IMR-90 (cell line): ENCODE results near the gene TGFA. TPM values are rescaled to one million over a fixed set of nuclear protein-coding genes. Genes with fewer than 3 reads are reported as not detected.

ENCODE experiments used
- ATAC-seq: fragments of 200-7000 bp; cut with Tn5 transposase; 2 replicates; pipeline ENCODE4 v1.9.1; 2020; ENCODE audit warnings: low read depth, mild to moderate bottlenecking, moderate library complexity
- BruUV-seq: library from RNA; stranded (reverse); fragments of 400-500 nt; replicated peaks from 2 replicates; lab custom pipeline; 2021; lab: Mats Ljungman, UMichigan
- CTCF ChIA-PET: fragments of 300-600 bp; formaldehyde crosslinking; extraction: SDS; loops from one replicate; lab custom pipeline; 2021; ENCODE audit warnings: antibody characterized with exemption; lab: Yijun Ruan, JAX
- POLR2A ChIA-PET: fragments of 300-600 bp; sonication (Branson Sonifier 250); formaldehyde crosslinking; loops from one replicate; lab custom pipeline; 2022; ENCODE audit warnings: antibody characterized with exemption; ENCODE audit not compliant: unreplicated experiment; lab: Charles Lee
- DNase-seq: peaks from one replicate; pipeline ENCODE4 v3.0.0; 2013
- H2AFZ ChIP-seq: replicated peaks from 2 replicates; pipeline ENCODE3; 2013; ENCODE audit warnings: low read length, mild to moderate bottlenecking; ENCODE audit not compliant: poor library complexity
- H2AK5ac ChIP-seq: 2 replicates; pipeline ENCODE4 v1.6.1; 2013; ENCODE audit warnings: low read depth, low read length, inconsistent platforms
- H2AK9ac ChIP-seq: replicated peaks from 2 replicates; pipeline ENCODE3; 2013; ENCODE audit warnings: mild to moderate bottlenecking, low read depth, low read length, moderate library complexity; ENCODE audit not compliant: poor library complexity
- H2BK120ac ChIP-seq: 2 replicates; pipeline ENCODE4 v1.6.1; 2013; ENCODE audit warnings: low read depth, low read length, inconsistent platforms
- H2BK15ac ChIP-seq: 3 replicates; pipeline ENCODE4 v1.6.1; 2013; ENCODE audit warnings: low read depth, low read length, inconsistent platforms
- H2BK20ac ChIP-seq: 2 replicates; pipeline ENCODE4 v1.6.1; 2013; ENCODE audit warnings: low read depth, mild to moderate bottlenecking, inconsistent platforms, low read length, moderate library complexity
- H2BK5ac ChIP-seq: 2 replicates; pipeline ENCODE4 v1.6.1; 2013; ENCODE audit warnings: mild to moderate bottlenecking, low read depth, low read length, inconsistent platforms; ENCODE audit not compliant: poor library complexity, severe bottlenecking
- H3K14ac ChIP-seq: replicated peaks from 2 replicates; pipeline ENCODE4 v1.6.1; 2013; ENCODE audit warnings: low read depth, low read length, inconsistent platforms
- H3K18ac ChIP-seq: 2 replicates; pipeline ENCODE4 v1.6.1; 2013; ENCODE audit warnings: low read depth, low read length, control low read depth
- H3K23ac ChIP-seq: 2 replicates; pipeline ENCODE4 v1.6.1; 2013; ENCODE audit warnings: low read depth, low read length, inconsistent platforms
- H3K27ac ChIP-seq: 2 replicates; pipeline ENCODE4 v1.5.1; 2013; ENCODE audit warnings: mild to moderate bottlenecking, control low read depth, low read length; ENCODE audit not compliant: insufficient read depth
- H3K27me3 ChIP-seq: 2 replicates; pipeline ENCODE4 v1.6.1; 2013; ENCODE audit warnings: low read length; ENCODE audit not compliant: control insufficient read depth, insufficient read depth
- H3K36me3 ChIP-seq: 2 replicates; pipeline ENCODE4 v1.6.1; 2013; ENCODE audit warnings: low read length, mixed read lengths; ENCODE audit not compliant: control insufficient read depth, insufficient read depth
- H3K4ac ChIP-seq: 2 replicates; pipeline ENCODE4 v1.6.1; 2013; ENCODE audit warnings: low read depth, low read length, inconsistent platforms
- H3K4me1 ChIP-seq: 2 replicates; pipeline ENCODE4 v1.6.1; 2013; ENCODE audit warnings: low read length, mixed read lengths; ENCODE audit not compliant: control insufficient read depth, insufficient read depth
- H3K4me2 ChIP-seq: 2 replicates; pipeline ENCODE4 v1.6.1; 2013; ENCODE audit warnings: low read depth, mild to moderate bottlenecking, control low read depth, low read length, moderate library complexity
- H3K4me3 ChIP-seq: 2 replicates; pipeline ENCODE4 v1.5.1; 2013; ENCODE audit warnings: low read depth, mild to moderate bottlenecking, control low read depth, low read length, moderate library complexity; ENCODE audit not compliant: insufficient read depth
- H3K56ac ChIP-seq: 2 replicates; pipeline ENCODE4 v1.6.1; 2013; ENCODE audit warnings: low read length, inconsistent platforms; ENCODE audit not compliant: insufficient read depth; ENCODE audit errors: extremely low read depth
- H3K79me1 ChIP-seq, 2 experiments: 2 replicates each; pipeline ENCODE4 v1.6.1; 2013; ENCODE audit warnings: low read length in 2 of 2, inconsistent platforms in 1 of 2, low read depth in 1 of 2
- H3K9ac ChIP-seq: 2 replicates; pipeline ENCODE4 v1.6.1; 2013; ENCODE audit warnings: low read depth, low read length, control low read depth
- H3K9me1 ChIP-seq: 2 replicates; pipeline ENCODE4 v1.6.1; 2013; ENCODE audit warnings: low read length, inconsistent platforms; ENCODE audit not compliant: insufficient read depth
- H3K9me3 ChIP-seq: 2 replicates; pipeline ENCODE4 v1.6.1; 2013; ENCODE audit warnings: low read length; ENCODE audit not compliant: control insufficient read depth, insufficient read depth
- H4K20me1 ChIP-seq: 2 replicates; pipeline ENCODE4 v1.6.1; 2013; ENCODE audit warnings: low read length, inconsistent platforms; ENCODE audit not compliant: insufficient read depth
- H4K5ac ChIP-seq: 2 replicates; pipeline ENCODE4 v1.6.1; 2013; ENCODE audit warnings: mild to moderate bottlenecking, low read depth, low read length, control low read depth
- H4K8ac ChIP-seq, 2 experiments: 2 replicates each; pipeline ENCODE4 v1.6.1; 2013; ENCODE audit warnings: low read depth in 2 of 2, low read length in 2 of 2, control low read depth in 1 of 2, inconsistent platforms in 1 of 2
- H4K91ac ChIP-seq: 2 replicates; pipeline ENCODE4 v1.6.1; 2013; ENCODE audit warnings: low read depth, low read length, inconsistent platforms; ENCODE audit not compliant: insufficient read depth
- CEBPB ChIP-seq: IDR thresholded peaks from 2 replicates; pipeline ENCODE4 v1.6.1; 2012; ENCODE audit warnings: low read depth, low read length, improper control_type of control experiment
- CHD1 ChIP-seq: IDR thresholded peaks from 2 replicates; pipeline ENCODE4 v1.6.1; 2012; ENCODE audit warnings: low read depth, low read length, improper control_type of control experiment
- ELK1 ChIP-seq: fragments of 150-350 bp; IDR thresholded peaks from 2 replicates; pipeline ENCODE4 v1.6.1; 2016; ENCODE audit warnings: low read depth, mild to moderate bottlenecking, low read length, moderate library complexity, borderline replicate concordance
- FOS ChIP-seq: fragments of 150-350 bp; IDR thresholded peaks from 2 replicates; pipeline ENCODE4 v1.6.1; 2016; ENCODE audit warnings: low read depth, low read length
- MAFK ChIP-seq: IDR thresholded peaks from 2 replicates; pipeline ENCODE4 v1.6.1; 2012; ENCODE audit warnings: low read depth, low read length, improper control_type of control experiment
- MAZ ChIP-seq: IDR thresholded peaks from 2 replicates; pipeline ENCODE4 v1.6.1; 2012; ENCODE audit warnings: low read depth, mild to moderate bottlenecking, low read length, improper control_type of control experiment, moderate library complexity, borderline replicate concordance
- NFE2L2 ChIP-seq: fragments of 150-350 bp; IDR thresholded peaks from 2 replicates; pipeline ENCODE4 v1.6.1; 2016; ENCODE audit warnings: low read depth, mild to moderate bottlenecking, low read length
- POLR2A ChIP-seq: IDR thresholded peaks from 2 replicates; pipeline ENCODE4 v1.6.1; 2012; ENCODE audit warnings: mild to moderate bottlenecking, low read depth, low read length
- RFX5 ChIP-seq: IDR thresholded peaks from 2 replicates; pipeline ENCODE4 v1.8.0; 2012; ENCODE audit warnings: low read depth, mild to moderate bottlenecking, low read length, moderate library complexity
- USF2 ChIP-seq: fragments of 150-350 bp; IDR thresholded peaks from 2 replicates; pipeline ENCODE4 v1.6.1; 2017; ENCODE audit warnings: mild to moderate bottlenecking, antibody characterized with exemption, low read length, low read depth
- WGBS, 2 experiments: methylation state at CpG; one replicate each; pipeline versions ENCODE4 v1.1.5 to v1.1.7; 2013; ENCODE audit warnings: missing lambda C conversion rate in 2 of 2; ENCODE audit not compliant: insufficient read length in 1 of 2; ENCODE audit errors: extremely low coverage in 2 of 2; 5-methylcytosine and 5-hydroxymethylcytosine counted together
- dilution Hi-C: fragments of 300-500 bp; cut with HindIII; formaldehyde crosslinking; loops from one replicate; pipeline ENCODE4 v1.14.3; 2018; ENCODE audit warnings: low sequenced_read_pairs; ENCODE audit not compliant: unreplicated experiment
- in situ Hi-C: fragments of 300-500 bp; cut with MboI; formaldehyde crosslinking; loops from 3 replicates; pipeline ENCODE4 v1.14.3; 2019; ENCODE audit warnings: low sequenced_read_pairs, inconsistent platforms, mixed read lengths
- intact Hi-C: fragments of 100-400 bp; cut with micrococcal nuclease; formaldehyde crosslinking; loops from 2 replicates; pipeline ENCODE4 v1.10.0; 2022
- polyA plus RNA-seq, 3 experiments: library from polyadenylated mRNA; depleted of rRNA; stranded (reverse); fragments of >200 nt; gene quantifications; 2 replicates each; pipeline ENCODE4 v1.2.3, GENCODE V29; 2012; ENCODE audit warnings: low replicate concordance in 1 of 3
- total RNA-seq: library from RNA; depleted of rRNA; stranded (reverse); fragments of >200 nt; gene quantifications from 2 replicates; pipeline ENCODE4 v1.2.3, GENCODE V29; 2012

TGFA gene
- total and polyA plus RNA-seq, 2 of the 4 experiments (the other 2 are of a cell fraction): not detected

- Histone ChIP-seq H3K23ac (no peak overlapping the region), H3K27me3 (no peaks in the 10 kb centered on the region; the same call in 1 of the 2 replicates), H2BK20ac (no peak overlapping the region), H2BK120ac (no peak overlapping the region), H2BK5ac (no peak overlapping the region), H3K36me3 (no peaks in the 10 kb centered on the region), H3K14ac (no peak overlapping the region), H3K18ac (no peak overlapping the region), H3K9me3 (no peaks in the 10 kb centered on the region), H2BK15ac (no peak overlapping the region), H3K9me1 (no peaks in the 10 kb centered on the region), H3K4ac (no peak overlapping the region), H4K8ac (no peak overlapping the region), H2AFZ (no peak overlapping the region), H2AK5ac (no peak overlapping the region), H3K27ac (no peak overlapping the region), H4K20me1 (no peaks in the 10 kb centered on the region), H3K4me3 (no peak overlapping the region), H3K56ac (no peak overlapping the region), H2AK9ac (no peak overlapping the region), H3K79me1 (no peaks in the 10 kb centered on the region), H3K4me1 (no peaks in the 10 kb centered on the region), H4K5ac (no peak overlapping the region), H4K91ac (no peak overlapping the region), H3K9ac (no peak overlapping the region), H3K4me2 (no peak overlapping the region)
- no TSS peak for BruUV-seq
- no peak for DNase-seq
- TF ChIP-seq RFX5 (no peak), NFE2L2 (no peak), MAFK (no peak), ELK1 (no peak), USF2 (no peak), FOS (no peak), POLR2A (no peak), CEBPB (no peak), MAZ (no peak), CHD1 (no peak)
- dilution Hi-C loops: no loop called here
- in situ Hi-C loops: no loop called here
- CTCF ChIA-PET: no interaction called here
- intact Hi-C loops: no loop called here
- 67% methylated on average over 1 of the region's 3 CpGs; no CpG with 5 or more reads in 1 of the 2 experiments for WGBS, 2 experiments
- POLR2A ChIA-PET: no interaction called here
- ATAC-seq: no peak
These were observed 22.1 kb downstream of the TGFA start for GRCh38 chr2:70531419-70532086.
